Measurements from ENCODE around the gene OR8B3. TPM values are rescaled to one million over a fixed set of nuclear protein-coding genes. Genes with fewer than 3 reads are reported as not detected.

OR8B3 gene
- polyA plus RNA-seq, 1 donor from 2014 or later: not detected

- H3K4me2 ChIP-seq (ENCODE audit: low read length): no peak within 1 kb of the TSS
- no peaks in the 10 kb centered on the region for H3K36me3 ChIP-seq (ENCODE audit: insufficient read depth, low read length)
- no peak within 1 kb of the TSS for H3K27ac ChIP-seq (ENCODE audit: low read length)
- TF ChIP-seq TAF1 (IDR thresholded peaks at IDR 0.05; ENCODE audit: low read depth) (no peak), SMC3 (conservative IDR thresholded peaks at IDR 0.05; ENCODE audit: poor library complexity) (no peak), MXI1 (conservative IDR thresholded peaks at IDR 0.05; ENCODE audit: poor library complexity, severe bottlenecking) (no peak), RAD21 (conservative IDR thresholded peaks at IDR 0.05) (no peak), EZH2 (IDR thresholded peaks at IDR 0.05; ENCODE audit: borderline replicate concordance, insufficient read depth, low read length, poor library complexity, severe bottlenecking) (no peak), EP300 (conservative IDR thresholded peaks at IDR 0.05; ENCODE audit: poor library complexity, severe bottlenecking) (no peak), POLR2AphosphoS5 (IDR thresholded peaks at IDR 0.05) (no peak)
- TF ChIP-seq, protein P1, sequence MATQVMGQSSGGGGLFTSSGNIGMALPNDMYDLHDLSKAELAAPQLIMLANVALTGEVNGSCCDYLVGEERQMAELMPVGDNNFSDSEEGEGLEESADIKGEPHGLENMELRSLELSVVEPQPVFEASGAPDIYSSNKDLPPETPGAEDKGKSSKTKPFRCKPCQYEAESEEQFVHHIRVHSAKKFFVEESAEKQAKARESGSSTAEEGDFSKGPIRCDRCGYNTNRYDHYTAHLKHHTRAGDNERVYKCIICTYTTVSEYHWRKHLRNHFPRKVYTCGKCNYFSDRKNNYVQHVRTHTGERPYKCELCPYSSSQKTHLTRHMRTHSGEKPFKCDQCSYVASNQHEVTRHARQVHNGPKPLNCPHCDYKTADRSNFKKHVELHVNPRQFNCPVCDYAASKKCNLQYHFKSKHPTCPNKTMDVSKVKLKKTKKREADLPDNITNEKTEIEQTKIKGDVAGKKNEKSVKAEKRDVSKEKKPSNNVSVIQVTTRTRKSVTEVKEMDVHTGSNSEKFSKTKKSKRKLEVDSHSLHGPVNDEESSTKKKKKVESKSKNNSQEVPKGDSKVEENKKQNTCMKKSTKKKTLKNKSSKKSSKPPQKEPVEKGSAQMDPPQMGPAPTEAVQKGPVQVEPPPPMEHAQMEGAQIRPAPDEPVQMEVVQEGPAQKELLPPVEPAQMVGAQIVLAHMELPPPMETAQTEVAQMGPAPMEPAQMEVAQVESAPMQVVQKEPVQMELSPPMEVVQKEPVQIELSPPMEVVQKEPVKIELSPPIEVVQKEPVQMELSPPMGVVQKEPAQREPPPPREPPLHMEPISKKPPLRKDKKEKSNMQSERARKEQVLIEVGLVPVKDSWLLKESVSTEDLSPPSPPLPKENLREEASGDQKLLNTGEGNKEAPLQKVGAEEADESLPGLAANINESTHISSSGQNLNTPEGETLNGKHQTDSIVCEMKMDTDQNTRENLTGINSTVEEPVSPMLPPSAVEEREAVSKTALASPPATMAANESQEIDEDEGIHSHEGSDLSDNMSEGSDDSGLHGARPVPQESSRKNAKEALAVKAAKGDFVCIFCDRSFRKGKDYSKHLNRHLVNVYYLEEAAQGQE (IDR thresholded peaks at IDR 0.05; ENCODE audit: borderline replicate concordance): no peak
- TF ChIP-seq, protein P2, sequence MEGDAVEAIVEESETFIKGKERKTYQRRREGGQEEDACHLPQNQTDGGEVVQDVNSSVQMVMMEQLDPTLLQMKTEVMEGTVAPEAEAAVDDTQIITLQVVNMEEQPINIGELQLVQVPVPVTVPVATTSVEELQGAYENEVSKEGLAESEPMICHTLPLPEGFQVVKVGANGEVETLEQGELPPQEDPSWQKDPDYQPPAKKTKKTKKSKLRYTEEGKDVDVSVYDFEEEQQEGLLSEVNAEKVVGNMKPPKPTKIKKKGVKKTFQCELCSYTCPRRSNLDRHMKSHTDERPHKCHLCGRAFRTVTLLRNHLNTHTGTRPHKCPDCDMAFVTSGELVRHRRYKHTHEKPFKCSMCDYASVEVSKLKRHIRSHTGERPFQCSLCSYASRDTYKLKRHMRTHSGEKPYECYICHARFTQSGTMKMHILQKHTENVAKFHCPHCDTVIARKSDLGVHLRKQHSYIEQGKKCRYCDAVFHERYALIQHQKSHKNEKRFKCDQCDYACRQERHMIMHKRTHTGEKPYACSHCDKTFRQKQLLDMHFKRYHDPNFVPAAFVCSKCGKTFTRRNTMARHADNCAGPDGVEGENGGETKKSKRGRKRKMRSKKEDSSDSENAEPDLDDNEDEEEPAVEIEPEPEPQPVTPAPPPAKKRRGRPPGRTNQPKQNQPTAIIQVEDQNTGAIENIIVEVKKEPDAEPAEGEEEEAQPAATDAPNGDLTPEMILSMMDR (IDR thresholded peaks at IDR 0.05; ENCODE audit: poor library complexity, severe bottlenecking): no peak
- no peak within 1 kb of the TSS for H3K4me3 ChIP-seq (ENCODE audit: low read length)
- H2AFZ ChIP-seq (ENCODE audit: low read depth, low read length): no peak within 1 kb of the TSS
- no peaks in the 10 kb centered on the region for H3F3A ChIP-seq (ENCODE audit: insufficient read depth, low read length, poor library complexity, severe bottlenecking)
- no peaks in the 10 kb centered on the region for H3K9me3 ChIP-seq (ENCODE audit: low read length)
- no peaks in the 10 kb centered on the region for H3K27me3 ChIP-seq (ENCODE audit: insufficient read depth, low read depth, low read length)
- H3K9me2 ChIP-seq (ENCODE audit: insufficient read depth, low read length): no peaks in the 10 kb centered on the region
- no peak within 1 kb of the TSS for H3K9ac ChIP-seq (ENCODE audit: low read length)
- no peaks in the 10 kb centered on the region for H4K20me1 ChIP-seq (ENCODE audit: insufficient read depth)
- H3K79me2 ChIP-seq (replicated peaks; ENCODE audit: insufficient read depth, low read length): no peaks in the 10 kb centered on the region
Measured at GRCh38 chr11:124424384-124424921, 25.6 kb upstream of the OR8B3 start, which contains the start of gene OR8B4. OR8B4 (minus strand) TSS chr11:124424871; CDS start chr11:124424871, 0 bp downstream.

DNA sequence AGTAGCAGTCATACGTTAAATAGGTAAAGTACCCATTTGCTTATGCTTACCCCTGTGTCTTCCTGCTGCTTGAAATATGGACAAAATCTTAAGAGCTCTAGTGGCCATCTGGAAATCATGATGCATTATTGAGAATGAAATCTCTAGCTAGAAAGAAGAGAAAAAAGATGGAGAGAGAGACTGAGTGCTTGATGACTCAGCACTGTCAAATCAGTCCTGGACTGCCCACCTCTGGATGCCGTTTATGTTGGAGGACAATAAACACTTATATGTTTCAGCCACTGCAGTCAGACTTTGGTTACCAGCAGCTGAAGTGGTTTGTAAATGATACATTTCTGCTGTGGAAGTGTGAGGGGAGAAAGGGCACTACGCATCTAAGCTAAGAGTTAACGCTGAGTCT lies 22.2 kb upstream of the OR8B3 start:
- H3K27me3 ChIP-seq (ENCODE audit: insufficient read depth, low read depth, low read length): no peaks in the 10 kb centered on the region
- H4K20me1 ChIP-seq (ENCODE audit: insufficient read depth): no peaks in the 10 kb centered on the region
- no peak overlapping the region for H3K9ac ChIP-seq (ENCODE audit: low read length)
- no peaks in the 10 kb centered on the region for H3K36me3 ChIP-seq (ENCODE audit: insufficient read depth, low read length)
- H3K9me2 ChIP-seq (ENCODE audit: insufficient read depth, low read length): no peaks in the 10 kb centered on the region
- H3K79me2 ChIP-seq (replicated peaks; ENCODE audit: insufficient read depth, low read length): no peaks in the 10 kb centered on the region
- H3F3A ChIP-seq (ENCODE audit: insufficient read depth, low read length, poor library complexity, severe bottlenecking): no peaks in the 10 kb centered on the region
- H2AFZ ChIP-seq (ENCODE audit: low read depth, low read length): no peak overlapping the region
- H3K9me3 ChIP-seq (ENCODE audit: low read length): no peaks in the 10 kb centered on the region
- H3K4me3 ChIP-seq (ENCODE audit: low read length): no peak overlapping the region
- no peak overlapping the region for H3K4me2 ChIP-seq (ENCODE audit: low read length)
- no peak for TF ChIP-seq EZH2 (IDR thresholded peaks at IDR 0.05; ENCODE audit: borderline replicate concordance, insufficient read depth, low read length, poor library complexity, severe bottlenecking)
- TF ChIP-seq MXI1 (conservative IDR thresholded peaks at IDR 0.05; ENCODE audit: poor library complexity, severe bottlenecking): no peak
- TF ChIP-seq RAD21 (conservative IDR thresholded peaks at IDR 0.05): no peak
- H3K27ac ChIP-seq (ENCODE audit: low read length): no peak overlapping the region

All from neural cell (in vitro differentiated cells).